BLaER1 treated with 17β-estradiol and CSF1 and Interleukin-3, amounts not matched to agents 10 nM and 100 nM (cell line): ENCODE results near the gene CCDC34.

Source experiments
- H3K27ac ChIP-seq, 11 experiments: shearing (Covaris generic); formaldehyde crosslinking; 2 replicates each; pipeline ENCODE4 v1.8.1; 2022
- H3K27me3 ChIP-seq, 11 experiments: shearing (Covaris generic); formaldehyde crosslinking; 2 replicates each; pipeline ENCODE4 v1.8.1; 2022
- H3K36me3 ChIP-seq, 11 experiments: shearing (Covaris generic); formaldehyde crosslinking; 2 replicates each; pipeline ENCODE4 v1.8.1; 2022
- H3K4me1 ChIP-seq, 10 experiments: shearing (Covaris generic); formaldehyde crosslinking; 2 replicates each; pipeline ENCODE4 v1.8.1; 2022
- H3K4me2 ChIP-seq, 11 experiments: shearing (Covaris generic); formaldehyde crosslinking; 2 replicates each; pipeline ENCODE4 v1.8.1; 2022
- H3K4me3 ChIP-seq, 10 experiments: shearing (Covaris generic); formaldehyde crosslinking; 2 replicates each; pipeline ENCODE4 v1.8.1; 2022
- H3K9ac ChIP-seq, 11 experiments: shearing (Covaris generic); formaldehyde crosslinking; 2 replicates each; pipeline ENCODE4 v1.8.1; 2022
- H3K9me3 ChIP-seq, 11 experiments: shearing (Covaris generic); formaldehyde crosslinking; replicated peaks in 1 of 11; 2 replicates each; pipeline ENCODE4 v1.8.1; 2022
- H4K20me1 ChIP-seq, 11 experiments: shearing (Covaris generic); formaldehyde crosslinking; 2 replicates each; pipeline ENCODE4 v1.8.1; 2022
- Cebpa-rat ChIP-seq, 11 experiments: shearing (Covaris generic); IDR thresholded peaks; 2 replicates each; pipeline ENCODE4 v1.8.1; 2022

The CCDC34 gene

GRCh38 chr11:27291302-27291889 lies 71.6 kb downstream of the CCDC34 start:
- peaks cover 24 to 33% (median 31%) of the 10 kb centered on the region in 11 experiments for H3K9me3 ChIP-seq
- no peak overlapping the region for H3K4me2 ChIP-seq
- H3K4me3 ChIP-seq = no peak overlapping the region
- no peaks in the 10 kb centered on the region for H3K27me3 ChIP-seq
- H4K20me1 ChIP-seq = no peaks in the 10 kb centered on the region
- TF ChIP-seq Cebpa-rat (IDR thresholded peaks at IDR 0.05) = no peak
- no peak overlapping the region for H3K27ac ChIP-seq
- peaks cover 0 to 4% (median 0%) of the 10 kb centered on the region in 11 experiments; a peak in 1 of 22 replicates for H3K36me3 ChIP-seq
- H3K4me1 ChIP-seq = no peaks in the 10 kb centered on the region
- H3K9ac ChIP-seq = no peak overlapping the region

DNA sequence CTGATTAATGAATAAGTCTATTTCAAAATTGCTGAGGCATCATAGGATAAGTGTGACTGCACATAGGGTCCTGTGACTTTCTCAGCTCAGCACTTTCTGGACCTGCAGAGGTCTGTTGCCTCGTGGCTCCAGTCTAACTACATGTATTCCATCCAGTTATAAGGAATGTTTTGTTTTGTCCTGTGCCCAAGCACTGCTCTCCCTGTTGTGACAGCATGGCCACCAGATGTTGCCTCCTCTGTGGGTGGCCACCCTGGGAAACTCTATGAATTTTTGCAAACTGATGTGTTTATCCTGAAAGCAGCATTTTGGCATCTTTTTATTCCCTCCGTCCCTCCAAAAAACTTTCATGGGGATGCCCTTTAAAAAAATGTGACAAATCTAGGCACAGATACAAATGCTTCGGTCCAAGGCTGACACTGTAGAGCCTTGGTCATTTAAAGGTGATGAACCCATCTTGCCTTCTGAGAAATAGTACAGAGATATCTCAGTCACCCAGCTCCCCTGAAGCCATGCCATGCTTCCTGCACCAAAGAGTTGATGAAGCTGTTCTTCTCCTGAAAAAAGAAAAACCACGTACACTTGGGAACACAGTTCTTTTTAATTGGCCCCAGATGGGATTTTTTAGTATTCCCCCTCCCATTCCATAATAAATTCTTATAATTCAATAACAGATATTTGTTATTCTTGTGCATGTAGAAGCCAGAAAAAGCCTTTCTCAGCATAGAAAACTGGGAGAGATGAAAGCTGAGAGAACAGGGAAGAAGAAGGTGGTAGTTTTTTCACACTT lies 72.6 kb downstream of the CCDC34 start:
- TF ChIP-seq Cebpa-rat (IDR thresholded peaks at IDR 0.05) = no peak
- no peak overlapping the region for H3K9ac ChIP-seq
- no peak overlapping the region for H3K27ac ChIP-seq
- H3K27me3 ChIP-seq = no peaks in the 10 kb centered on the region
- no peaks in the 10 kb centered on the region for H4K20me1 ChIP-seq
- no peak overlapping the region for H3K4me3 ChIP-seq
- H3K36me3 ChIP-seq = peaks cover 0 to 4% (median 0%) of the 10 kb centered on the region in 11 experiments; a peak in 1 of 22 replicates
- peaks cover 24 to 33% (median 31%) of the 10 kb centered on the region in 11 experiments for H3K9me3 ChIP-seq
- no peaks in the 10 kb centered on the region for H3K4me1 ChIP-seq
- no peak overlapping the region for H3K4me2 ChIP-seq
